Measurements from ENCODE around the gene MAP9.

The MAP9 gene

DNA sequence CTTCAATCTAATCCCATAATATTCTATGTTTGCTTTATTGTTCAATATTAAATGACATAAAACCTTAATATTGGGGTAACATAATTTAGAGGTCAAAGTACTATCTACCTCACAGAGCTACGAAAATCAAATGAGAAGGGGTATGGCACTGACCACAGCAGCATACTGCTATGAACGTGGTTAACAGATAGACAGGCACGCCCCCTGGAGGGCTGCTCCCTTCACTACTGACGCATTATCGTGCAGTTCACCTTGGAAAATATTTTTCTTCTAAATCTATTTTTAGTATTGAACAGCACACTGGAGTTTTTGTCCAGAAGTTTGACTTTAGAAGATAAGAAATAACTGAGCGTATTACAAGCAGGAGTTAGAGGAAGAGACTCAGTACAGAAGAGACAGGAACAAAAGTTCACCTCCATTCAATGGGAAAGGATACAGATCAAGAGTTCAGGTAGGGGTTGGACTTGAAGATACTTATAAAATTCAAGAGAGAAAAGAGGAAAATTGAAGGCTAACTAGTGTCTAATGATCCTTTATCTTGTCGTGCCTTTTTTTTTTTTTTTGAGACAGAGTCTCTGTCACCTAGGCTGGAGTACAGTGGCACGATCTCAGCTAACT, 22.7 kb downstream of the MAP9 start:
- no peak overlapping the region for H3K4me3 ChIP-seq (ENCODE audit: low read depth, low read length)
- TF ChIP-seq, protein P1, sequence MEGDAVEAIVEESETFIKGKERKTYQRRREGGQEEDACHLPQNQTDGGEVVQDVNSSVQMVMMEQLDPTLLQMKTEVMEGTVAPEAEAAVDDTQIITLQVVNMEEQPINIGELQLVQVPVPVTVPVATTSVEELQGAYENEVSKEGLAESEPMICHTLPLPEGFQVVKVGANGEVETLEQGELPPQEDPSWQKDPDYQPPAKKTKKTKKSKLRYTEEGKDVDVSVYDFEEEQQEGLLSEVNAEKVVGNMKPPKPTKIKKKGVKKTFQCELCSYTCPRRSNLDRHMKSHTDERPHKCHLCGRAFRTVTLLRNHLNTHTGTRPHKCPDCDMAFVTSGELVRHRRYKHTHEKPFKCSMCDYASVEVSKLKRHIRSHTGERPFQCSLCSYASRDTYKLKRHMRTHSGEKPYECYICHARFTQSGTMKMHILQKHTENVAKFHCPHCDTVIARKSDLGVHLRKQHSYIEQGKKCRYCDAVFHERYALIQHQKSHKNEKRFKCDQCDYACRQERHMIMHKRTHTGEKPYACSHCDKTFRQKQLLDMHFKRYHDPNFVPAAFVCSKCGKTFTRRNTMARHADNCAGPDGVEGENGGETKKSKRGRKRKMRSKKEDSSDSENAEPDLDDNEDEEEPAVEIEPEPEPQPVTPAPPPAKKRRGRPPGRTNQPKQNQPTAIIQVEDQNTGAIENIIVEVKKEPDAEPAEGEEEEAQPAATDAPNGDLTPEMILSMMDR (IDR thresholded peaks at IDR 0.05; ENCODE audit: low read depth, low read length), result peak; percentile 72

- TF ChIP-seq, protein P1 (IDR thresholded peaks at IDR 0.05; ENCODE audit: low read depth, low read length), result no peak
- no peak overlapping the region for H3K4me3 ChIP-seq (ENCODE audit: low read depth, low read length)
Observed at GRCh38 chr4:155342142-155342541, 34.6 kb downstream of the MAP9 start.

- TF ChIP-seq, protein P1 (IDR thresholded peaks at IDR 0.05; ENCODE audit: low read depth, low read length), result no peak
- H3K4me3 ChIP-seq (ENCODE audit: low read depth, low read length), result no peak overlapping the region
Observed at GRCh38 chr4:155339999-155340398, 36.8 kb downstream of the MAP9 start.

- H3K4me3 ChIP-seq (ENCODE audit: low read depth, low read length), result no peak overlapping the region
- TF ChIP-seq, protein P1 (IDR thresholded peaks at IDR 0.05; ENCODE audit: low read depth, low read length), result no peak
Observed at GRCh38 chr4:155339588-155339987, 37.2 kb downstream of the MAP9 start.

- TF ChIP-seq, protein P1 (IDR thresholded peaks at IDR 0.05; ENCODE audit: low read depth, low read length), result no peak
Observed at GRCh38 chr4:155338196-155338595, 38.6 kb downstream of the MAP9 start.

GRCh38 chr4:155336242-155336641, 40.5 kb downstream of the MAP9 start:
- H3K4me3 ChIP-seq (ENCODE audit: low read depth, low read length), result no peak overlapping the region
- TF ChIP-seq, protein P1 (IDR thresholded peaks at IDR 0.05; ENCODE audit: low read depth, low read length), result no peak

More at GRCh38 chr4:155338196-155338595, 38.6 kb downstream of the MAP9 start:
- H3K4me3 ChIP-seq (ENCODE audit: low read depth, low read length), result no peak overlapping the region

DNA sequence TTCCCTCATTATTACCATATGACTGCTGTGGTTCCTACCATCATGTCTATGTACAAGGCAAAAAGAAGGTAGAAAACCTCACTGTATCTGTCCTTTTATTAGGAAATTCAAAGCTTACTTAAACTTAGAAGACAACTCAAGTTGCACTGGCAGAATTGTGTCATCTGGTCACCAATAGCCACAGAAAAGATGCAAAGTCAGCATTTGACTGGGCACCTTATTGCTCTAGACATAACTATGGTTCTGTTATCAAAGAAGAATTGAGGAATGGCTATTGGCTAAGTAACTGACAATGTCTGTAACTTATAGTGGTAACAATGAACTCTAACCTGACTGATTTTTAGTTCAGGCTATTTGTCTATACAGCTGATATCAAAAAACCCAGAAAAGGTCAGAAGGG, 45.3 kb downstream of the MAP9 start:
- no peak overlapping the region for H3K4me3 ChIP-seq (ENCODE audit: low read depth, low read length)
- TF ChIP-seq, protein P1 (IDR thresholded peaks at IDR 0.05; ENCODE audit: low read depth, low read length), result no peak

All from WI38 (cell line).